ENCODE data around the gene ASPG.

DNA sequence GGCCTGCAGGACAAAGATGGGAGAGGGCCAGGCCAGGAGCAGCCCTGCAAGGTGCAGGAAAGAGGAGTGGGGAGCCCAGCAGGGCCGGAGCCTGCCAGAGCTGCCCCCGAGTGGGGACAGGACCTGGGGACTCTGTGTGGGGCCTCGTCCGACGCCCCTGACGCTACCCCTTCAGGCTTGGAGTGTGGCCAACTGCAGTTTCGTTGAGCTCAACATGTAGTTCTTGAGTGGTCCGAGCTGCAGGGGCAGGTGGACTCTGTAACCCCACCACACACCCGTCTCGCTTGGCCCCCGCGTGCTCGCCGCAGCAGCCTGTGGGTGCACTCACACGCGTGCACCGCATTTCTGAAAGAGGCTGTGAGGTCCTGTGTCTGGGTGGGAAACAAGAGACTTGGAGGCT, 2.0 kb downstream of the ASPG start:
- no peak for TF ChIP-seq POLR2A (IDR thresholded peaks at IDR 0.05)
- TF ChIP-seq, protein P1, sequence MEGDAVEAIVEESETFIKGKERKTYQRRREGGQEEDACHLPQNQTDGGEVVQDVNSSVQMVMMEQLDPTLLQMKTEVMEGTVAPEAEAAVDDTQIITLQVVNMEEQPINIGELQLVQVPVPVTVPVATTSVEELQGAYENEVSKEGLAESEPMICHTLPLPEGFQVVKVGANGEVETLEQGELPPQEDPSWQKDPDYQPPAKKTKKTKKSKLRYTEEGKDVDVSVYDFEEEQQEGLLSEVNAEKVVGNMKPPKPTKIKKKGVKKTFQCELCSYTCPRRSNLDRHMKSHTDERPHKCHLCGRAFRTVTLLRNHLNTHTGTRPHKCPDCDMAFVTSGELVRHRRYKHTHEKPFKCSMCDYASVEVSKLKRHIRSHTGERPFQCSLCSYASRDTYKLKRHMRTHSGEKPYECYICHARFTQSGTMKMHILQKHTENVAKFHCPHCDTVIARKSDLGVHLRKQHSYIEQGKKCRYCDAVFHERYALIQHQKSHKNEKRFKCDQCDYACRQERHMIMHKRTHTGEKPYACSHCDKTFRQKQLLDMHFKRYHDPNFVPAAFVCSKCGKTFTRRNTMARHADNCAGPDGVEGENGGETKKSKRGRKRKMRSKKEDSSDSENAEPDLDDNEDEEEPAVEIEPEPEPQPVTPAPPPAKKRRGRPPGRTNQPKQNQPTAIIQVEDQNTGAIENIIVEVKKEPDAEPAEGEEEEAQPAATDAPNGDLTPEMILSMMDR (IDR thresholded peaks at IDR 0.05): no peak
- TF ChIP-seq EP300 (IDR thresholded peaks at IDR 0.05): no peak
- no peak for TF ChIP-seq POLR2AphosphoS5 (IDR thresholded peaks at IDR 0.05)

Measured in upper lobe of left lung (tissue), 4 donors.